H1 (cell line): Measurements from ENCODE around the gene NME7. TPM values are rescaled to one million over a fixed set of nuclear protein-coding genes. Genes with fewer than 3 reads are reported as not detected.

Experiments used
- CTCF ChIA-PET: fragments of 300-600 bp; sonication (Branson Sonifier 250); formaldehyde crosslinking; loops from one replicate; lab custom pipeline; 2021; ENCODE audit not compliant: partially characterized antibody; lab: Charles Lee
- POLR2A ChIA-PET: fragments of 300-600 bp; sonication (Branson Sonifier 250); formaldehyde crosslinking; loops from one replicate; lab custom pipeline; 2021; ENCODE audit warnings: inconsistent platforms; ENCODE audit not compliant: partially characterized antibody; lab: Charles Lee
- DNase-seq, 2 experiments: peaks; one replicate each; pipeline versions ENCODE4 v3.0.0 to v3.0.0-alpha.2; 2010 to 2022; ENCODE audit warnings: low spot score in 2 of 2, low read depth in 1 of 2, mixed read lengths in 1 of 2
- FAIRE-seq: peaks from 2 replicates; lab custom pipeline; 2011; peaks lifted over from hg19 to GRCh38; lab: Jason Lieb, UNC
- H2AFZ ChIP-seq: 2 replicates; pipeline ENCODE4 v1.8.1; 2012; ENCODE audit warnings: low read length, inconsistent platforms
- H2AK5ac ChIP-seq: 2 replicates; pipeline ENCODE4 v1.6.1; 2013; ENCODE audit warnings: low read depth, low read length
- H2BK120ac ChIP-seq: replicated peaks from 2 replicates; pipeline ENCODE3; 2013; ENCODE audit warnings: low read depth, low read length, inconsistent platforms
- H2BK12ac ChIP-seq: 2 replicates; pipeline ENCODE4 v1.6.1; 2013; ENCODE audit warnings: low read depth, low read length
- H2BK15ac ChIP-seq: 2 replicates; pipeline ENCODE4 v1.6.1; 2013; ENCODE audit warnings: low read length
- H2BK20ac ChIP-seq: 2 replicates; pipeline ENCODE4 v1.6.1; 2013; ENCODE audit warnings: low read length
- H2BK5ac ChIP-seq: 2 replicates; pipeline ENCODE4 v1.6.1; 2013; ENCODE audit warnings: low read depth, low read length
- H3K14ac ChIP-seq: 2 replicates; pipeline ENCODE4 v1.6.1; 2013; ENCODE audit warnings: inconsistent platforms; ENCODE audit not compliant: insufficient read length
- H3K18ac ChIP-seq: 2 replicates; pipeline ENCODE4 v1.6.1; 2013; ENCODE audit warnings: low read length; ENCODE audit errors: extremely low read depth
- H3K23ac ChIP-seq: 2 replicates; pipeline ENCODE4 v1.6.1; 2013; ENCODE audit warnings: inconsistent platforms; ENCODE audit not compliant: insufficient read length
- H3K23me2 ChIP-seq: 2 replicates; pipeline ENCODE4 v1.6.1; 2013; ENCODE audit warnings: low read depth, low read length
- H3K27ac ChIP-seq: 2 replicates; pipeline ENCODE4 v1.6.1; 2011; ENCODE audit warnings: low read depth, low read length, inconsistent platforms
- H3K27me3 ChIP-seq, 4 experiments: replicated peaks in 1 of 4; 1 replicate in 1 of 4; 2 replicates in 3 of 4; pipeline versions ENCODE4 v1.6.1 to v1.8.1; 2011 to 2013; ENCODE audit warnings: low read length in 3 of 4, mild to moderate bottlenecking in 3 of 4, inconsistent platforms in 2 of 4, mixed read lengths in 2 of 4, moderate library complexity in 1 of 4; ENCODE audit not compliant: control insufficient read depth in 3 of 4, insufficient read depth in 3 of 4; ENCODE audit errors: extremely low read depth in 1 of 4
- H3K36me3 ChIP-seq, 4 experiments: 2 replicates each; pipeline versions ENCODE4 v1.6.1 to v1.8.1; 2011 to 2013; ENCODE audit warnings: mild to moderate bottlenecking in 4 of 4, low read length in 3 of 4, moderate library complexity in 2 of 4, control low read depth in 1 of 4, inconsistent platforms in 1 of 4; ENCODE audit not compliant: insufficient read depth in 4 of 4, control insufficient read depth in 2 of 4
- H3K4ac ChIP-seq: replicated peaks from 2 replicates; pipeline ENCODE3; 2013; ENCODE audit warnings: low read length, low read depth, mixed read lengths, inconsistent platforms; ENCODE audit not compliant: insufficient read length
- H3K4me1 ChIP-seq, 4 experiments: replicated peaks in 1 of 4; 1 replicate in 1 of 4; 2 replicates in 3 of 4; pipeline versions ENCODE4 v1.6.1 to v1.8.1; 2011 to 2013; ENCODE audit warnings: low read length in 3 of 4, inconsistent platforms in 2 of 4, mixed read lengths in 1 of 4; ENCODE audit not compliant: insufficient read depth in 4 of 4, control insufficient read depth in 3 of 4
- H3K4me2 ChIP-seq, 2 experiments: 2 replicates each; pipeline versions ENCODE4 v1.6.1 to v1.8.1; 2011 to 2013; ENCODE audit warnings: low read depth in 2 of 2, low read length in 2 of 2, control low read depth in 1 of 2, inconsistent platforms in 1 of 2, mild to moderate bottlenecking in 1 of 2; ENCODE audit not compliant: insufficient read depth in 1 of 2
- H3K4me3 ChIP-seq, 4 experiments: fragments of 200-600, 300-600 bp in 1 of 4; sonication (generic), shearing (Covaris generic), sonication (Bioruptor Twin) in 1 of 4; 2 replicates each; pipeline versions ENCODE4 v1.5.1 to v1.8.1; 2011 to 2016; ENCODE audit warnings: low read length in 4 of 4, low read depth in 3 of 4, control low read depth in 2 of 4, inconsistent platforms in 2 of 4, mild to moderate bottlenecking in 2 of 4, mixed read lengths in 1 of 4, moderate library complexity in 1 of 4; ENCODE audit not compliant: insufficient read depth in 2 of 4; ENCODE audit errors: extremely low read depth in 1 of 4
- H3K56ac ChIP-seq: replicated peaks from 2 replicates; pipeline ENCODE3; 2013; ENCODE audit warnings: low read depth, mild to moderate bottlenecking, mixed read lengths, low read length, inconsistent platforms; ENCODE audit not compliant: insufficient read length
- H3K79me1 ChIP-seq: 2 replicates; pipeline ENCODE4 v1.6.1; 2013; ENCODE audit warnings: low read depth, low read length, control low read depth
- H3K79me2 ChIP-seq, 2 experiments: 2 replicates each; pipeline versions ENCODE4 v1.6.1 to v1.8.1; 2012 to 2013; ENCODE audit warnings: low read length in 2 of 2, mild to moderate bottlenecking in 2 of 2, inconsistent platforms in 1 of 2; ENCODE audit not compliant: insufficient read depth in 2 of 2, control insufficient read depth in 1 of 2
- H3K9ac ChIP-seq, 4 experiments: replicated peaks in 1 of 4; 1 replicate in 1 of 4; 2 replicates in 3 of 4; pipeline versions ENCODE4 v1.6.1 to v1.8.1; 2011 to 2013; ENCODE audit warnings: low read depth in 3 of 4, low read length in 3 of 4, control low read depth in 2 of 4, mild to moderate bottlenecking in 2 of 4, moderate library complexity in 2 of 4, inconsistent platforms in 1 of 4; ENCODE audit errors: extremely low read depth in 1 of 4
- H3K9me3 ChIP-seq, 2 experiments: 2 replicates each; pipeline versions ENCODE4 v1.6.1 to v1.8.1; 2012 to 2013; ENCODE audit warnings: mild to moderate bottlenecking in 2 of 2, moderate library complexity in 2 of 2, control low read depth in 1 of 2, inconsistent platforms in 1 of 2, low read depth in 1 of 2, low read length in 1 of 2, mixed read lengths in 1 of 2; ENCODE audit not compliant: insufficient read depth in 2 of 2
- H4K20me1 ChIP-seq, 2 experiments: replicated peaks in 1 of 2; 2 replicates each; pipeline versions ENCODE3 to v1.8.1; 2011 to 2013; ENCODE audit warnings: inconsistent platforms in 2 of 2, low read length in 2 of 2, mild to moderate bottlenecking in 1 of 2; ENCODE audit not compliant: insufficient read depth in 2 of 2, control insufficient read depth in 1 of 2
- H4K5ac ChIP-seq: 2 replicates; pipeline ENCODE4 v1.6.1; 2013; ENCODE audit warnings: low read length, low read depth, mixed read lengths, inconsistent platforms; ENCODE audit not compliant: insufficient read length
- H4K8ac ChIP-seq: 2 replicates; pipeline ENCODE4 v1.8.0; 2013; ENCODE audit warnings: mild to moderate bottlenecking, moderate library complexity, low read length, inconsistent platforms; ENCODE audit not compliant: insufficient read depth; ENCODE audit errors: extremely low read depth
- H4K91ac ChIP-seq: replicated peaks from 2 replicates; pipeline ENCODE3; 2013; ENCODE audit warnings: low read length, mixed read lengths, inconsistent platforms; ENCODE audit not compliant: insufficient read length
- CBX5 ChIP-seq: fragments of 300-800, 300-1000 bp; sonication (generic); IDR thresholded peaks from 2 replicates; pipeline ENCODE4 v1.7.1; 2016; ENCODE audit warnings: antibody characterized with exemption, low read length, low read depth
- WGBS, 2 experiments: shearing (Covaris generic) in 1 of 2; methylation state at CpG; one replicate each; pipeline versions ENCODE4 v1.1.6 to v1.1.7; 2013 to 2015; ENCODE audit warnings: low lambda C conversion rate in 2 of 2, mixed read lengths in 2 of 2, inconsistent platforms in 1 of 2, low coverage in 1 of 2, missing lambda C conversion rate in 1 of 2; ENCODE audit not compliant: insufficient replicate concordance in 2 of 2, insufficient coverage in 1 of 2, insufficient read length in 1 of 2; ENCODE audit errors: extremely low coverage in 1 of 2, missing lambda C conversion rate in 1 of 2; 5-methylcytosine and 5-hydroxymethylcytosine counted together
- polyA plus RNA-seq, 7 experiments: library from polyadenylated mRNA; depleted of rRNA in 3 of 7; stranded (reverse) in 5 of 7; unstranded in 2 of 7; fragments of >200 nt in 5 of 7; fragments of 200-250 nt in 2 of 7; gene quantifications; 1 replicate in 5 of 7; 2 replicates in 1 of 7; 4 replicates in 1 of 7; pipeline versions ENCODE4 v1.2.1 to v1.2.3, GENCODE V29; 2011 to 2013; ENCODE audit warnings: missing spikeins in 2 of 7, mixed read lengths in 2 of 7
- total RNA-seq: library from RNA; stranded (reverse); fragmentation: NEBNext Ultra II Directional; extraction: Animal tissue kit (Norgen Biotek cat#: 25700); gene quantifications from 2 replicates; pipeline ENCODE4 v1.2.1, GENCODE V29; 2021
- TF ChIP-seq, protein P1 (sequence below): IDR thresholded peaks from 2 replicates; pipeline ENCODE4 v1.6.1; 2012; ENCODE audit warnings: inconsistent platforms
- TF ChIP-seq, protein P2 (sequence below): IDR thresholded peaks from 2 replicates; pipeline ENCODE4 v1.6.1; 2011; ENCODE audit warnings: low read depth, mild to moderate bottlenecking, low read length; ENCODE audit not compliant: insufficient read depth
- TF ChIP-seq, protein P3 (sequence below): IDR thresholded peaks from 2 replicates; pipeline ENCODE4 v1.6.1; 2012; ENCODE audit warnings: inconsistent platforms

The NME7 gene
- total and polyA plus RNA-seq, 2 of the 8 experiments (the other 6 are each of a cell fraction or from before 2014, with no cell fraction given): 11.6 to 28.5 TPM

DNA sequence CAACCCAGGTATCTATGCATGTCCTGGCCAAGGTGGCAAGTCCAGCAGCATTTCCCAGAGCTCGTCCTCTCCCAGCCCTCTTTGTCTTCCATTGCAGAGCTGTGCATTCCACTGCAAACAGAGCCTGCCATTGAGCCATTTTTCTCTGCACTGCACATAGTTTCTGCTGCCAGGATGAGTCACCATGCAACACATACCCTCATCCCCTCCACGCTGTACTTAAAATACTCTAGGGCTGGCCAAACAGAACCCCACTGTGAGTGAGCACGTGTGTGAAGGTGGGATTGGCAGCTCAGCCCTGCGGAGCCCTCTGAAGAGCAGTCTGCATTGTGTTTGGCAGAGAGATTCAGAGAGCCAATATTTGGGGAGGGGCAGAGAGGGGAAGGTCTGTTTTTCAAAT lies 265.0 kb downstream of the NME7 start:
- CTCF ChIA-PET: interaction anchor here (1.2 kb wide), 1 partner anchor 26 kb away, joined by 3 read pairs; no protein-coding TSS in a partner anchor
- Histone ChIP-seq H3K18ac (peak overlapping the region; percentile 27; the same call in 1 of the 2 replicates), H2BK15ac (no peak overlapping the region), H3K4me3 (no peak overlapping the region), H3K4me2 (no peak overlapping the region), H3K56ac (no peak overlapping the region), H3K79me1 (peaks cover 4% of the 10 kb centered on the region; the same call in 1 of the 2 replicates), H2AK5ac (0 out of 2 replicates have a peak overlapping the region, but pooled peaks have one; percentile 20), H4K20me1 (no peaks in the 10 kb centered on the region), H3K4ac (no peak overlapping the region), H4K8ac (no peak overlapping the region), H2AFZ (peak overlapping the region; percentile 63; the same call in 1 of the 2 replicates), H3K23ac (no peak overlapping the region), H3K14ac (no peak overlapping the region), H3K27me3 (no peaks in the 10 kb centered on the region; a peak in 2 of 7 replicates), H2BK5ac (no peak overlapping the region), H3K23me2 (peaks cover 9% of the 10 kb centered on the region), H4K5ac (no peak overlapping the region), H3K36me3 (no peaks in the 10 kb centered on the region), H3K9me3 (no peaks in the 10 kb centered on the region), H2BK20ac (0 out of 2 replicates have a peak overlapping the region, but pooled peaks have one; percentile 82), H2BK12ac (peak overlapping the region; percentile 90; the same call in 1 of the 2 replicates), H3K9ac (no peak overlapping the region), H3K79me2 (peaks cover 5 to 7% of the 10 kb centered on the region in 2 experiments), H2BK120ac (no peak overlapping the region), H4K91ac (no peak overlapping the region), H3K27ac (no peak overlapping the region), H3K4me1 (peaks cover 5 to 9% (median 7%) of the 10 kb centered on the region in 4 experiments; a peak in 4 of 7 replicates)
- 86% methylated on average over 4 of the region's 4 CpGs; no CpG with 5 or more reads in 1 of the 2 experiments for whole genome bisulfite sequencing, 2 experiments
- DNase-seq: no peak
- TF ChIP-seq, protein P1, sequence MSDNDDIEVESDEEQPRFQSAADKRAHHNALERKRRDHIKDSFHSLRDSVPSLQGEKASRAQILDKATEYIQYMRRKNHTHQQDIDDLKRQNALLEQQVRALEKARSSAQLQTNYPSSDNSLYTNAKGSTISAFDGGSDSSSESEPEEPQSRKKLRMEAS: peak; percentile 46; the same call in 1 of the 2 replicates
- TF ChIP-seq, protein P2, sequence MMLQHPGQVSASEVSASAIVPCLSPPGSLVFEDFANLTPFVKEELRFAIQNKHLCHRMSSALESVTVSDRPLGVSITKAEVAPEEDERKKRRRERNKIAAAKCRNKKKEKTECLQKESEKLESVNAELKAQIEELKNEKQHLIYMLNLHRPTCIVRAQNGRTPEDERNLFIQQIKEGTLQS: no peak
- TF ChIP-seq, protein P3, sequence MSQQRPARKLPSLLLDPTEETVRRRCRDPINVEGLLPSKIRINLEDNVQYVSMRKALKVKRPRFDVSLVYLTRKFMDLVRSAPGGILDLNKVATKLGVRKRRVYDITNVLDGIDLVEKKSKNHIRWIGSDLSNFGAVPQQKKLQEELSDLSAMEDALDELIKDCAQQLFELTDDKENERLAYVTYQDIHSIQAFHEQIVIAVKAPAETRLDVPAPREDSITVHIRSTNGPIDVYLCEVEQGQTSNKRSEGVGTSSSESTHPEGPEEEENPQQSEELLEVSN: peak; percentile 37; the same call in 1 of the 2 replicates
- TF ChIP-seq CBX5: no peak
- POLR2A ChIA-PET: interaction anchor here (0.5 kb wide), 1 partner anchor 31 kb away, joined by 3 read pairs; no protein-coding TSS in a partner anchor
- no peak for FAIRE-seq
